MM.1S (cell line): Measurements from ENCODE around the gene PTTG1IP.

Experiments used
- CTCF ChIP-seq: fragments of 300-600 bp; sonication (generic); IDR thresholded peaks from 2 replicates; pipeline ENCODE4 v1.5.1; 2016; ENCODE audit warnings: antibody characterized with exemption, low read length, mixed read lengths
- EZH2 ChIP-seq: fragments of 300-600 bp; sonication (generic); optimal IDR thresholded peaks from 2 replicates; pipeline ENCODE3; 2017; ENCODE audit warnings: low read depth, mild to moderate bottlenecking, antibody characterized with exemption, low read length, mixed read lengths

- TF ChIP-seq CTCF (no peak), EZH2 (no peak)
These were observed 29.7 kb upstream of the PTTG1IP start for GRCh38 chr21:44903050-44903685.
